ENCODE results near the gene SARS2. TPM values are rescaled to one million over a fixed set of nuclear protein-coding genes. Genes with fewer than 3 reads are reported as not detected.

SARS2 gene
- total RNA-seq, 4 donors from 2014 or later, result 9.9 to 13.7 (median 11.9) TPM

DNA sequence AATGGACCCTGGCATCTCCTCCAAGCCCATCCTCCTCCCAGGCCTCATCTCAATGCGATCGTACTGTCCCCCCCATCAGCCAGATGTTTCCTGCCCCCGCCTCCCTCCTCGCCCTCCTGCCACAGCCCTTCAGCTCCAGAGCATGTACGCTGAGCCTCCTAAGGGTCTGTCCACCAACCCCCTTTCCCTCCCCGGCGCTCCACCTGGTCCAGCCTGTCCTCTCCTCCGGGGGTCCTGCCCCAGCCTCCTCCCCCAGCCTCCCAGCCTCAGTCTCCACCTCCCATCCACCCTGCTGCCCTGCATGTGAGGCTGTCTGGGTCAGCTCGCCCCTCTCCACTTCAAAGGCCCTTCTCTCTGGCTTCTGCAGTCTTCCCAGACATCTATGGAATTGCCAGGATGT lies 35.6 kb downstream of the SARS2 start:
- H3K27ac ChIP-seq, result no peak overlapping the region
- H3K36me3 ChIP-seq, result peaks cover 0 to 42% of the 10 kb centered on the region in 2 donors
- H3K9me3 ChIP-seq, result no peaks in the 10 kb centered on the region
- no peaks in the 10 kb centered on the region for H3K27me3 ChIP-seq
- no peak for ATAC-seq
- WGBS, 2 donors (ENCODE audit: low coverage in 1 of 2), result 60 to 71% methylated on average over 6 to 7 of the region's 9 CpGs
- H3K4me1 ChIP-seq, result peaks cover 0 to 48% (median 19%) of the 10 kb centered on the region in 3 donors
- TF ChIP-seq, protein P1, sequence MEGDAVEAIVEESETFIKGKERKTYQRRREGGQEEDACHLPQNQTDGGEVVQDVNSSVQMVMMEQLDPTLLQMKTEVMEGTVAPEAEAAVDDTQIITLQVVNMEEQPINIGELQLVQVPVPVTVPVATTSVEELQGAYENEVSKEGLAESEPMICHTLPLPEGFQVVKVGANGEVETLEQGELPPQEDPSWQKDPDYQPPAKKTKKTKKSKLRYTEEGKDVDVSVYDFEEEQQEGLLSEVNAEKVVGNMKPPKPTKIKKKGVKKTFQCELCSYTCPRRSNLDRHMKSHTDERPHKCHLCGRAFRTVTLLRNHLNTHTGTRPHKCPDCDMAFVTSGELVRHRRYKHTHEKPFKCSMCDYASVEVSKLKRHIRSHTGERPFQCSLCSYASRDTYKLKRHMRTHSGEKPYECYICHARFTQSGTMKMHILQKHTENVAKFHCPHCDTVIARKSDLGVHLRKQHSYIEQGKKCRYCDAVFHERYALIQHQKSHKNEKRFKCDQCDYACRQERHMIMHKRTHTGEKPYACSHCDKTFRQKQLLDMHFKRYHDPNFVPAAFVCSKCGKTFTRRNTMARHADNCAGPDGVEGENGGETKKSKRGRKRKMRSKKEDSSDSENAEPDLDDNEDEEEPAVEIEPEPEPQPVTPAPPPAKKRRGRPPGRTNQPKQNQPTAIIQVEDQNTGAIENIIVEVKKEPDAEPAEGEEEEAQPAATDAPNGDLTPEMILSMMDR (IDR thresholded peaks at IDR 0.05), result no peak
- TF ChIP-seq POLR2A (IDR thresholded peaks at IDR 0.05) (no peak), EP300 (IDR thresholded peaks at IDR 0.05) (no peak), POLR2AphosphoS5 (IDR thresholded peaks at IDR 0.05) (no peak)
- H3K4me3 ChIP-seq, result no peak overlapping the region

DNA sequence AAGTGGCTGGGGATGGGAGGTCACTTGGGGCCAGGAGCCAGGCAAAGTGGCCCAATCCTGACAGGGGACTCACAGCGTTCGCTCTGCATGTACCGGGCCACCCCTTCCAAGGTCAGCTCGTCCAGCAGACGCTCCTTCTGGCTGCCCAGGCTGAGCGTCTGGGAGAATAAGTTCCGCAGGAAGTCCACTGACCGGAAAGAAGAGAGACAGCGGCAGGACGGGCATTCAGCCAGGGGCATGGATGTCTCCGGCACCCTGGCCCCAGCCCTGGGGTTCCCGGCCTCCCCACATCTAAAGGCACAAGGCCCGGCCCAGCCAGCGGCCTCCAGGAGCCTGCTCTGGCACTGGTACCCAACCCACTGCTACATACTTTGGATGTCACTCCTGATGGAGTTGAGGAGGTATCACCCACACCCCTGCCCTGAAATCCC lies 37.2 kb downstream of the SARS2 start:
- H3K27ac ChIP-seq, result peak overlapping the region in 1 of 4 donors; percentile 30
- H3K4me1 ChIP-seq, result peaks cover 0 to 43% (median 14%) of the 10 kb centered on the region in 3 donors

DNA sequence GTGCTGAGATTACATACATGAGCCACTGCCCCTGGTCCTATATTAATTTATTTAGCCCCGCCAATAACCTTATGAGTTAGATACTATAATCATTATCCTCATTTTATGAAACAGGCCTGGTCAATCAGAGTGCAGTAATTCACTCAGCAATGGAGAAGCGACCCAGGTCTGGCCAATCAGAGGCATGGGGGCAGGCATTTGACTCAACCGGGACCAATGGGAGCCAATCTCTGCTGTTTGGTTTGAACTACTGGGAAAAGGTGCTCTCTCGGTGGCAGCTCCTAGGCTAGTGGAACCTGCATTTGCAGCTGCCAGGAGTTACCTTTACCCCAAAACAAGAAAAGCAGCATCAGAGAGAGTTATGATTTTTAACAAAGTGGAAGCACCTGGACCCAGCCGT lies 37.7 kb downstream of the SARS2 start:
- Histone ChIP-seq H3K9me3 (no peaks in the 10 kb centered on the region), H3K4me3 (no peak overlapping the region), H3K27ac (no peak overlapping the region), H3K36me3 (peaks cover 0 to 63% of the 10 kb centered on the region in 2 donors), H3K27me3 (no peaks in the 10 kb centered on the region), H3K4me1 (peaks cover 0 to 38% (median 9%) of the 10 kb centered on the region in 3 donors)
- TF ChIP-seq POLR2AphosphoS5 (IDR thresholded peaks at IDR 0.05) (no peak), EP300 (IDR thresholded peaks at IDR 0.05) (no peak), POLR2A (IDR thresholded peaks at IDR 0.05) (no peak)
- TF ChIP-seq, protein P1 (IDR thresholded peaks at IDR 0.05), result no peak
- no peak for ATAC-seq
- 60 to 64% methylated on average over 1 to 3 of the region's 5 CpGs for WGBS, 2 donors (ENCODE audit: low coverage in 1 of 2)

More for the DNA sequence above, 37.2 kb downstream of the SARS2 start:
- ATAC-seq, result no peak
- TF ChIP-seq POLR2AphosphoS5 (IDR thresholded peaks at IDR 0.05) (no peak), POLR2A (IDR thresholded peaks at IDR 0.05) (no peak), EP300 (IDR thresholded peaks at IDR 0.05) (no peak)
- TF ChIP-seq, protein P1 (IDR thresholded peaks at IDR 0.05), result no peak
- Histone ChIP-seq H3K36me3 (peaks cover 0 to 58% of the 10 kb centered on the region in 2 donors), H3K9me3 (no peaks in the 10 kb centered on the region), H3K4me3 (no peak overlapping the region), H3K27me3 (no peaks in the 10 kb centered on the region)
- WGBS, 2 donors (ENCODE audit: low coverage in 1 of 2), result 98% methylated on average over 7 of the region's 14 CpGs; no CpG with 5 or more reads in 1 of the 2 donors

DNA sequence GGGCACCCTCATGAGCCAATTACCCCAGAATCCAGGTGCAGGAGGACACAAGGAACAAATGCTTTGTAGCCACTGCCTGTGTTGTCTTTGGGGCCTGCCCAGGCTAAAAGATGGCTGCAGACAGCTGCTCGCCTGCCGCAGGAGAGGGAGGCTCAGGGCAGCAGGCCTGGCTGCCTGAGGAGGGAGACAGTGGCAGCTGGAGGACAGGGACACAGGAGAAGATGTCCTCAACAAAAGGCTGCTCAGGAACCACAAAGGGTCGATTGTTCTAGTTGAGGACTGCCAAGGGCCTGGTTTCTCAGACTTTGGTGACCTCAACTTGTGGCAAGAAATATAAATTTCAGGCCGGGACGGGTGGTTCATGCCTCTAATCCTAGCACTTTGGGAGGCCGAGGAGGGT lies 38.8 kb downstream of the SARS2 start:
- TF ChIP-seq, protein P1 (IDR thresholded peaks at IDR 0.05), result no peak
- no peak for TF ChIP-seq POLR2AphosphoS5 (IDR thresholded peaks at IDR 0.05)
- Histone ChIP-seq H3K4me3 (no peak overlapping the region), H3K27ac (no peak overlapping the region), H3K9me3 (no peaks in the 10 kb centered on the region), H3K27me3 (no peaks in the 10 kb centered on the region), H3K4me1 (peaks cover 0 to 27% (median 3%) of the 10 kb centered on the region in 3 donors), H3K36me3 (peaks cover 0 to 74% of the 10 kb centered on the region in 2 donors)
- WGBS, 2 donors (ENCODE audit: low coverage in 1 of 2), result 85% methylated on average over 3 of the region's 6 CpGs; no CpG with 5 or more reads in 1 of the 2 donors
- ATAC-seq, result no peak

DNA sequence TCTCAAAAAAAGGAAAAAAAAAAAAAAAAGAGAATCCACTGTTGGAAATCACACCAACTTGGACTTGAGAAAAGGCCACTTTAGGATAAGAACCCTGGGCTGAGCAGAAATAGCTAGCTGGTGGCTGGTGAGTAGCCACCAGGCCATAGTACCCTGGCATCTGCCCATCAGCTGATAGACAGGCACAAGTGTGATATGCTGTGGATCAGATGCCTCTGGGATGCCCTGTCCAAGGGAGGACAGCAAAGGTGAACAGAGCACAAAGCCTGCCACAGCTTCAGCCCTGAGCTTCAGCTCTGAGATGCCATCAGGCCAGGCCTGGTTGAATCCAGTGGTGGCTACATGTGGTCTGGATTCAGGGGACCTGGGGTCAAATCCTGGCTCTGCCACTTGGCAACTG lies 39.9 kb downstream of the SARS2 start:
- H3K27ac ChIP-seq, result no peak overlapping the region
- H3K4me3 ChIP-seq, result no peak overlapping the region
- TF ChIP-seq POLR2AphosphoS5 (IDR thresholded peaks at IDR 0.05), result no peak
- no peak for TF ChIP-seq EP300 (IDR thresholded peaks at IDR 0.05)
- no peak for TF ChIP-seq POLR2A (IDR thresholded peaks at IDR 0.05)
- TF ChIP-seq, protein P1 (IDR thresholded peaks at IDR 0.05), result no peak
- no peaks in the 10 kb centered on the region for H3K27me3 ChIP-seq
- no peak for ATAC-seq
- no peaks in the 10 kb centered on the region for H3K9me3 ChIP-seq
- peaks cover 0 to 24% (median 0%) of the 10 kb centered on the region in 3 donors for H3K4me1 ChIP-seq
- peaks cover 0 to 77% of the 10 kb centered on the region in 2 donors for H3K36me3 ChIP-seq

All from gastroesophageal sphincter (tissue), 4 donors.